Mesothelial cell of epicardium (in vitro differentiated cells): ENCODE results near the gene RHOBTB1. TPM values are rescaled to one million over a fixed set of nuclear protein-coding genes. Genes with fewer than 3 reads are reported as not detected.
A peak's percentile ranks its signal among the peaks of the same experiment; 100 is the strongest.

ENCODE experiments used
- DNase-seq, 2 experiments: peaks; one replicate each; pipeline ENCODE4 v3.0.0; 2021; ENCODE audit warnings: low spot score in 2 of 2; ENCODE audit not compliant: unreplicated experiment in 2 of 2
- H3K27ac Mint-ChIP-seq: 2 replicates; pipeline ENCODE4 v1.8.0; 2021; ENCODE audit warnings: mixed read lengths
- H3K27me3 Mint-ChIP-seq: 2 replicates; pipeline ENCODE4 v1.8.0; 2021; ENCODE audit warnings: low read depth, mixed read lengths
- H3K36me3 Mint-ChIP-seq: 2 replicates; pipeline ENCODE4 v1.8.0; 2021; ENCODE audit warnings: mixed read lengths
- H3K4me1 Mint-ChIP-seq: 2 replicates; pipeline ENCODE4 v1.8.0; 2021; ENCODE audit warnings: mixed read lengths
- H3K4me3 Mint-ChIP-seq: 2 replicates; pipeline ENCODE4 v1.8.0; 2021; ENCODE audit warnings: mild to moderate bottlenecking, moderate library complexity, mixed read lengths
- H3K9me3 Mint-ChIP-seq: 2 replicates; pipeline ENCODE4 v1.8.0; 2021; ENCODE audit warnings: mixed read lengths
- CTCF ChIP-seq: fragments of 200-600 bp; sonication (generic); IDR thresholded peaks from one replicate; pipeline ENCODE4 v1.5.0; 2021; ENCODE audit warnings: antibody characterized with exemption; ENCODE audit not compliant: unreplicated experiment
- total RNA-seq: library from RNA; stranded (reverse); gene quantifications from 3 replicates; pipeline ENCODE4 v1.2.1, GENCODE V29; 2021

The RHOBTB1 gene
- total RNA-seq, 1 donor from 2014 or later: 52.5 TPM

GRCh38 chr10:60963441-60964256, 19.7 kb upstream of the RHOBTB1 start:
- peak overlapping the region; percentile 13 for H3K27ac Mint-ChIP-seq
- H3K4me3 Mint-ChIP-seq: no peak overlapping the region
- H3K36me3 Mint-ChIP-seq: no peaks in the 10 kb centered on the region
- no peaks in the 10 kb centered on the region for H3K9me3 Mint-ChIP-seq
- no peak for TF ChIP-seq CTCF
- H3K4me1 Mint-ChIP-seq: peaks cover 29% of the 10 kb centered on the region
- H3K27me3 Mint-ChIP-seq: no peaks in the 10 kb centered on the region
- DNase-seq: no peak

GRCh38 chr10:60962946-60963345, 19.0 kb upstream of the RHOBTB1 start:
- DNase-seq: no peak
- no peak for TF ChIP-seq CTCF
- Mint-ChIP-seq H3K27me3 (no peaks in the 10 kb centered on the region), H3K4me3 (no peak overlapping the region), H3K4me1 (peaks cover 29% of the 10 kb centered on the region), H3K36me3 (no peaks in the 10 kb centered on the region), H3K27ac (peak overlapping the region; percentile 13), H3K9me3 (no peaks in the 10 kb centered on the region)

DNA sequence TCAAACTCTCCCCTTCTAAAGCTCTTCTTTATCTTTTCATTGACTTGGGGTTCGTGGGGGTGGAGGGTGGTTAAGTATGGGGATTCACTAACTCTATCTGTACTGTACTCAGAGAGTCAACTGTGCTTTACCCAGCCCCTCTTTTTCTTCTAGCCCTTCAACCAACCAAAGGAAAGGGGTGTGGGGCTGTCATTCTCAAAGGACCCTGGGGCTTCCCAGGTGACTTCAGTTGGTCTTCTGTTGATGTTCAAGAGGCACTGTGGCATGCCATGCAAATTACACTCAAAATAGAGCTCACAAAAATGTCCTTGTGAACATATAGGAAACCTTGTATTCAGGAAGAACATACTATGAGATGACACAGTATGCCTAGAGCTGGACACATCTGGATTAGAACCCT, 16.9 kb upstream of the RHOBTB1 start:
- DNase-seq: no peak
- Mint-ChIP-seq H3K4me3 (no peak overlapping the region), H3K4me1 (peaks cover 27% of the 10 kb centered on the region), H3K27ac (no peak overlapping the region), H3K9me3 (no peaks in the 10 kb centered on the region), H3K27me3 (no peaks in the 10 kb centered on the region), H3K36me3 (no peaks in the 10 kb centered on the region)
- no peak for TF ChIP-seq CTCF

- Mint-ChIP-seq H3K4me1 (peaks cover 27% of the 10 kb centered on the region), H3K9me3 (no peaks in the 10 kb centered on the region)
- TF ChIP-seq CTCF: no peak
Observed at GRCh38 chr10:60960031-60960430, 16.0 kb upstream of the RHOBTB1 start.

DNA sequence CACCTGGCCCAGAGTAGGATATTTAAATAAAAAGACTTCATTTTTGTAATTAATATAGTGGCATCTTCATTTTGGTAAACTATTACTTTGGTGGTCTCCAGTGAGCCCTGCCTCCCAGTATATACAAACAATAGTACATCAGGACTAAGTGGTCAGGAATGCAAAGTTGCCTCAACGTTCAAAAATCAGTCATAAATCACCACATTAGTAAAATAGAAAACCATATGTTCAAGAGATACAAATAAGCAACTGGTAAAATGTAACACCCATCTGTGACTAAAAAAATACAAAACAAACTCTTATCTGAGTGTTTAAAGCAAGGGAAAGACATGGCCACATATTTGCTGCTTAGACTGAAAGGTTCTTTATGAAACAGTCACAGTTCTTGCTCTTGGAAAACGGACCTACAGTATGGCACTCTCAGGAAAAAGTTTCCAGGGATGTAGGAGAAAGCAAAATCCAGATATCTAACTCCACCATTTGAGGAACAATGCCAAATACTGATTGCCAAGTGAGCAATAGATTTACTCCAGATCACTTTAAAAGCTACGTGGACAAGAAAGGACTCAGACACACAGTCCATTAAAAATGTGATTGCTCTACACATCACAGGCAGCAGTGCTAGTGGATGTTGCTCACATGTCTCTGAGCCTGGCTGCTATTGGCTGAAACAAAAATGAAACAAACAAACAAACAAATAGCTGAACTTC, 15.1 kb upstream of the RHOBTB1 start:
- Mint-ChIP-seq H3K4me3 (no peak overlapping the region), H3K36me3 (no peaks in the 10 kb centered on the region), H3K9me3 (no peaks in the 10 kb centered on the region), H3K27me3 (no peaks in the 10 kb centered on the region), H3K27ac (peak overlapping the region; percentile 64), H3K4me1 (peaks cover 18% of the 10 kb centered on the region)
- no peak for DNase-seq
- TF ChIP-seq CTCF: no peak

More at GRCh38 chr10:60960031-60960430, 16.0 kb upstream of the RHOBTB1 start:
- no peaks in the 10 kb centered on the region for H3K27me3 Mint-ChIP-seq
- no peak overlapping the region for H3K27ac Mint-ChIP-seq
- H3K36me3 Mint-ChIP-seq: no peaks in the 10 kb centered on the region
- no peak for DNase-seq
- H3K4me3 Mint-ChIP-seq: no peak overlapping the region
